Testis (tissue), 3 donors: ENCODE results near the gene ARL3. TPM values are rescaled to one million over a fixed set of nuclear protein-coding genes. Genes with fewer than 3 reads are reported as not detected.

ENCODE experiments used
- DNase-seq: peaks from one replicate; pipeline ENCODE4 v3.0.0-alpha.2; 2019
- H3K27ac ChIP-seq, 2 donors: fragments of 200-600 bp; sonication (generic); one replicate each; pipeline ENCODE4 v1.5.1; 2019
- H3K27me3 ChIP-seq: fragments of 200-600 bp; sonication (generic); one replicate; pipeline ENCODE4 v1.5.1; 2019
- H3K36me3 ChIP-seq: fragments of 200-600 bp; sonication (generic); one replicate; pipeline ENCODE4 v1.5.1; 2017; ENCODE audit warnings: low read depth; ENCODE audit errors: missing control alignments
- H3K4me1 ChIP-seq: fragments of 200-600 bp; sonication (generic); one replicate; pipeline ENCODE4 v1.5.1; 2019
- H3K4me3 ChIP-seq, 2 donors: fragments of 200-600 bp; sonication (generic); one replicate each; pipeline ENCODE4 v1.5.1; 2017 to 2019
- H3K9me3 ChIP-seq: fragments of 200-600 bp; sonication (generic); one replicate; pipeline ENCODE4 v1.5.1; 2017
- CTCF ChIP-seq, 3 experiments: fragments of 450-650 bp in 2 of 3; fragments of 200-600 bp in 1 of 3; sonication (generic) in 1 of 3; IDR thresholded peaks; one replicate each; pipeline ENCODE4 v1.5.1; 2016 to 2019; ENCODE audit warnings: antibody characterized with exemption in 3 of 3, mild to moderate bottlenecking in 2 of 3, moderate library complexity in 1 of 3
- POLR2A ChIP-seq: fragments of 450-650 bp; IDR thresholded peaks from one replicate; pipeline ENCODE4 v1.6.1; 2017; ENCODE audit warnings: antibody characterized with exemption, mild to moderate bottlenecking, moderate library complexity
- WGBS, 2 donors: methylation state at CpG; one replicate each; pipeline ENCODE4 v1.1.5; 2018; 5-methylcytosine and 5-hydroxymethylcytosine counted together
- intact Hi-C: fragments of 100-400 bp; cut with DNase I; formaldehyde crosslinking; loops from one replicate; pipeline ENCODE4 v1.15.1; 2023; ENCODE audit warnings: low total_unique reads
- polyA plus RNA-seq: library from polyadenylated mRNA; stranded (reverse); fragments of 350-450 nt; fragmentation: Illumina TruSeq; extraction: RNeasy Lipid Tissue Mini Kit (QIAGEN cat#74804); gene quantifications from one replicate; pipeline ENCODE4 v1.2.3, GENCODE V29; 2014; ENCODE audit warnings: low read depth, low replicate concordance; ENCODE audit not compliant: insufficient read depth
- total RNA-seq, 2 donors: library from RNA; depleted of rRNA; stranded (reverse); fragments of >200 nt; gene quantifications; one replicate each; pipeline ENCODE4 v1.2.3, GENCODE V29; 2016

ARL3 gene
- total and polyA plus RNA-seq, 3 donors from 2014 or later, result 10.8 to 25.2 (median 10.9) TPM

- intact Hi-C loops, result no loop called here
- DNase-seq, result no peak
- H3K4me1 ChIP-seq, result peaks cover 12% of the 10 kb centered on the region
- no peaks in the 10 kb centered on the region for H3K27me3 ChIP-seq
- 91 to 92% methylated on average over 2 of the region's 2 CpGs for WGBS, 2 donors
- no peaks in the 10 kb centered on the region for H3K36me3 ChIP-seq
- no peaks in the 10 kb centered on the region for H3K9me3 ChIP-seq
- no peak overlapping the region for H3K27ac ChIP-seq
- TF ChIP-seq POLR2A, result no peak
- no peak for TF ChIP-seq CTCF (IDR thresholded peaks at IDR 0.05)
- H3K4me3 ChIP-seq, result no peak overlapping the region
Observed at GRCh38 chr10:102740229-102740628, 26.0 kb upstream of the ARL3 start.

GRCh38 chr10:102738692-102739121 is 24.5 kb upstream of the ARL3 start:
- no peak for DNase-seq
- no peak for TF ChIP-seq CTCF (IDR thresholded peaks at IDR 0.05)
- TF ChIP-seq POLR2A, result no peak
- no peak overlapping the region for H3K27ac ChIP-seq
- no peaks in the 10 kb centered on the region for H3K27me3 ChIP-seq
- intact Hi-C loops, result no loop called here
- H3K4me1 ChIP-seq, result peaks cover 7% of the 10 kb centered on the region
- no peaks in the 10 kb centered on the region for H3K36me3 ChIP-seq
- H3K4me3 ChIP-seq, result no peak overlapping the region
- H3K9me3 ChIP-seq, result no peaks in the 10 kb centered on the region

- 67 to 76% methylated on average over 9 of the region's 9 CpGs for WGBS, 2 donors
- Histone ChIP-seq H3K36me3 (no peaks in the 10 kb centered on the region), H3K27me3 (no peaks in the 10 kb centered on the region), H3K4me3 (no peak overlapping the region), H3K27ac (peak overlapping the region in 1 of 2 donors; percentile 56), H3K9me3 (no peaks in the 10 kb centered on the region), H3K4me1 (no peaks in the 10 kb centered on the region)
- peak; percentile 51 for DNase-seq
- TF ChIP-seq POLR2A (no peak), CTCF (IDR thresholded peaks at IDR 0.05) (no peak)
- intact Hi-C loops, result no loop called here
Observed at GRCh38 chr10:102735065-102735562, 20.9 kb upstream of the ARL3 start.

GRCh38 chr10:102732661-102733060 is 18.5 kb upstream of the ARL3 start:
- no peak overlapping the region for H3K27ac ChIP-seq
- H3K4me3 ChIP-seq, result no peak overlapping the region
- H3K4me1 ChIP-seq, result no peaks in the 10 kb centered on the region
- DNase-seq, result no peak
- no peaks in the 10 kb centered on the region for H3K36me3 ChIP-seq
- H3K27me3 ChIP-seq, result no peaks in the 10 kb centered on the region
- no peaks in the 10 kb centered on the region for H3K9me3 ChIP-seq
- TF ChIP-seq CTCF (IDR thresholded peaks at IDR 0.05) (no peak), POLR2A (no peak)
- intact Hi-C loops, result no loop called here
- 56 to 86% methylated on average over 1 of the region's 1 CpG for WGBS, 2 donors

- no peak overlapping the region for H3K27ac ChIP-seq
- DNase-seq, result no peak
- no peaks in the 10 kb centered on the region for H3K36me3 ChIP-seq
- intact Hi-C loops, result no loop called here
- H3K4me3 ChIP-seq, result no peak overlapping the region
- no peaks in the 10 kb centered on the region for H3K27me3 ChIP-seq
- H3K9me3 ChIP-seq, result no peaks in the 10 kb centered on the region
- WGBS, 2 donors, result 65 to 68% methylated on average over 5 of the region's 5 CpGs
- no peak for TF ChIP-seq CTCF (IDR thresholded peaks at IDR 0.05)
- TF ChIP-seq POLR2A, result no peak
- H3K4me1 ChIP-seq, result no peaks in the 10 kb centered on the region
Observed at GRCh38 chr10:102731222-102731800, 17.1 kb upstream of the ARL3 start.
